DMS114 treated with DMSO at 0.1 percent for 48 hours (cell line): ENCODE measurements around the gene RBM26.
"Not testable (repeated sequence)": the region's sequence is repeated elsewhere in the genome, so short reads cannot be mapped to it uniquely, and the experiment has no call there.

Experiments used
- DNase-seq: peaks from one replicate; lab custom pipeline; 2025; ENCODE audit not compliant: unreplicated experiment; lab: John Stamatoyannopoulos, UW

RBM26 gene

DNA sequence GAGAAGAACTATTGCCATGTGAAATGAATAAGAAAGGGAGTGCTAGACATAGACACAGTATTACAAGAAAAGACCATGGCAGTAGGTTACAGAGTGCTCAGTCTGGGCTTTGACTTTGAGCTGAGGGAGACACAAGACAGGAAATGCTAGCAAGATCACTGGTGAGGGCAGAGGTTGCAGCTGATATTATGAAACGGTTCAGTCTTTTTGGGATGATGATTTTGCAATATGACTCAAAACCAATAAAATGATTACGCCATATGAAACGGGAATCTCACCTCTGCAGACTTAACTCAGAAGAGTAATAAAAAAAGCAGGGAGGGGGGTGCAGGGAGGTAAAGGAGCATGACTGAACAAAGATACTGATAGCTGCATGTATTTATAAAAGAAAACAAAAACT, 123.1 kb downstream of the RBM26 start:
- DNase-seq: no peak

- no peak for DNase-seq
Observed at GRCh38 chr13:79282508-79282907, 123.5 kb downstream of the RBM26 start.

DNA sequence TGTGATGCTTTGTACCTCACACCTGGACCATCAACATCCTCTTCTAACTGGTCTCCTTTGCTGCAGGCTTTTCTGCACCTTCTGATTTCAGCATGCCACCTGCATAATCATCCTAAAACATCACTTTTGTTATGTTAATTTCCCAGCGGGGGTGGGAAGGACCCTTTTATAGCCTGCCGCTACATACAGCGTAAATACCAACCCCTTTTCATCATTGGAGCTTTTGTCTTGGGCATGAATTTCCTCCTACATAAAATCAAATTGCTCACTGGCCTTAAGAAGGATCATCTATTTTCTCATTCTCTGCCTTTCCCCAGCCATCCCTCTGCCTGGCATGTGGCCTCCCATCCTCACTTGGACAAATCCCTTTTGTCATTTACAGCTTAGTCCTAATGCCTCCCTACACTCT, 124.7 kb downstream of the RBM26 start:
- no peak for DNase-seq

DNA sequence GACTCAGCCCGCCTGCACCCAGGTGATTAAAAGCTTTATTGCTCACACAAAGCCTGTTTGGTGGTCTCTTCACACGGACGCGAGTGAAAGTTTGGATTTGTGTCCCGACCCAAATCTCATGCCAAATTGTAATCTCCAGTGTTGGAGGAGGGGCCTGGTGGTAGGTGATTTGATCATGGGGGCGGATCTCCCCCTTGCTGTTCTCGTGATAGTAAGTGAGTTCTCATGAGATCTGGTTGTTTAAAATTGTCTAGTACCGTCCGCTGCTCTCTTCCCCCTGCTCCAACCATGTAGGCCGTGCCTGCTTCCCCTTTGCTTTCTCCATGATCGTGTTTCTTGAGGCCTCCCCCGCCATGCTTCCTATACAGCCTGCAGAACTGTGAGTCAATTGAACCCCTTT, 126.3 kb downstream of the RBM26 start:
- DNase-seq: not testable (repeated sequence)

GRCh38 chr13:79273045-79273444, 133.0 kb downstream of the RBM26 start:
- no peak for DNase-seq

GRCh38 chr13:79271616-79272015, 134.4 kb downstream of the RBM26 start:
- no peak for DNase-seq

- DNase-seq: no peak
Observed at GRCh38 chr13:79270859-79271258, 135.2 kb downstream of the RBM26 start.
